HG03025 (cell line): ENCODE data around the gene GAST.

Experiments used
- ATAC-seq: cut with Tn5 transposase; IDR thresholded peaks from one replicate; pipeline ENCODE4 v1.9.1; 2021; ENCODE audit warnings: mild to moderate bottlenecking, moderate library complexity; ENCODE audit not compliant: unreplicated experiment, low FRiP score

GAST gene

GRCh38 chr17:41705271-41705991, 6.7 kb upstream of the GAST start:
- ATAC-seq = no peak

GRCh38 chr17:41707803-41708669, 4.1 kb upstream of the GAST start:
- ATAC-seq = no peak

GRCh38 chr17:41710472-41711090, 1.6 kb upstream of the GAST start:
- ATAC-seq = no peak

- no peak for ATAC-seq
Observed at GRCh38 chr17:41717408-41718286, 5.5 kb downstream of the GAST start.

- no peak for ATAC-seq
Observed at GRCh38 chr17:41718287-41718645, 6.1 kb downstream of the GAST start.

GRCh38 chr17:41722231-41722630, 10.1 kb downstream of the GAST start:
- no peak for ATAC-seq

- no peak for ATAC-seq
Observed at GRCh38 chr17:41723801-41724475, 11.8 kb downstream of the GAST start.

GRCh38 chr17:41724476-41725050, 12.4 kb downstream of the GAST start:
- no peak for ATAC-seq

GRCh38 chr17:41725134-41725533, 13.0 kb downstream of the GAST start:
- ATAC-seq = no peak

- ATAC-seq = no peak
Observed at GRCh38 chr17:41728056-41728455, 15.9 kb downstream of the GAST start.

- no peak for ATAC-seq
Observed at GRCh38 chr17:41730479-41730878, 18.3 kb downstream of the GAST start.

GRCh38 chr17:41731836-41732235, 19.7 kb downstream of the GAST start:
- ATAC-seq = no peak

GRCh38 chr17:41733348-41734138, 21.4 kb downstream of the GAST start:
- ATAC-seq = no peak

- no peak for ATAC-seq
Observed at GRCh38 chr17:41734139-41734948, 22.2 kb downstream of the GAST start, which contains the start of gene HAP1. Gene HAP1 (minus strand): TSS chr17:41734643. CDS start chr17:41734634, 9 bp downstream.

- ATAC-seq = no peak
Observed at GRCh38 chr17:41734949-41735313, 22.8 kb downstream of the GAST start.

- ATAC-seq = no peak
Observed at GRCh38 chr17:41735744-41736143, 23.6 kb downstream of the GAST start.

GRCh38 chr17:41736983-41737679, 25.0 kb downstream of the GAST start:
- ATAC-seq = no peak
